Lower leg skin (tissue), 4 donors: ENCODE measurements around the gene THSD1. TPM values are rescaled to one million over a fixed set of nuclear protein-coding genes. Genes with fewer than 3 reads are reported as not detected.
"Not testable (repeated sequence)": the region's sequence is repeated elsewhere in the genome, so short reads cannot be mapped to it uniquely, and the experiment has no call there.

Experiments
- DNase-seq, 2 donors: peaks; one replicate each; pipeline ENCODE4 v3.0.0-alpha.2; 2019; ENCODE audit warnings: low spot score in 2 of 2
- H3K4me3 ChIP-seq: fragments of 200-600 bp; sonication (generic); 2 replicates; pipeline ENCODE4 v1.5.1; 2017; ENCODE audit warnings: mild to moderate bottlenecking, low read depth; ENCODE audit not compliant: poor library complexity, severe bottlenecking
- CTCF ChIP-seq, 3 donors: fragments of 450-650 bp; IDR thresholded peaks; one replicate each; pipeline ENCODE4 v1.5.1; 2016; ENCODE audit warnings: antibody characterized with exemption in 3 of 3, mild to moderate bottlenecking in 3 of 3, moderate library complexity in 2 of 3
- POLR2A ChIP-seq, 2 donors: fragments of 450-650 bp; IDR thresholded peaks; one replicate each; pipeline ENCODE4 v1.6.1; 2016 to 2017; ENCODE audit warnings: antibody characterized with exemption in 2 of 2, mild to moderate bottlenecking in 1 of 2, moderate library complexity in 1 of 2
- WGBS, 2 donors: methylation state at CpG; one replicate each; pipeline ENCODE4 v1.1.5; 2018; 5-methylcytosine and 5-hydroxymethylcytosine counted together
- intact Hi-C: fragments of 100-400 bp; cut with DNase I; formaldehyde crosslinking; loops from one replicate; pipeline ENCODE4 v1.15.0; 2023; ENCODE audit warnings: low total_unique reads
- total RNA-seq, 4 donors: library from RNA; depleted of rRNA; stranded (reverse); fragments of >200 nt; gene quantifications; one replicate each; pipeline ENCODE4 v1.1.0, GENCODE V29; 2016

THSD1 gene
- total RNA-seq, 4 donors from 2014 or later = 5.1 to 9.5 (median 6.3) TPM

DNA sequence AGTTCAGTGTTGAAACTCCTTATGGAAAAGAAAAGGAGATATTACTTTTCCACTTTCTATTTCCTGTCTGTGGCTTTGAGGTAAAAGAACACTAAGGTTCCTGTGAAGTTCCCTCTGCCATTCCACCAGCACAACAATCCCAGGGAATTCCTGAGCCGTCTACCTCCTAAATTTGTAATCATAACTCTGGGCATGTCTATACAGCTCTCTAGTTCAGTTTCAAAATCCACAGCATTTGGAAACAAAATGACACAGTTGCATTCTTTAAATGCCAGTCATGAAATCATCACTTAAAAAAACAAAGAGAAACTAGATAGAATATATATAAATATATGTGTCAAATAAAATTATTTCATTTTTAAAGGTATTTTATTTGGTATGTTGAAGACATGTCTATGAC, 9.0 kb upstream of the THSD1 start:
- intact Hi-C loops = no loop called here
- H3K4me3 ChIP-seq = no peak overlapping the region
- WGBS, 2 donors = 38 to 49% methylated on average over 1 of the region's 1 CpG
- no peak for DNase-seq
- no peak for TF ChIP-seq CTCF (IDR thresholded peaks at IDR 0.05)
- TF ChIP-seq POLR2A (IDR thresholded peaks at IDR 0.05) = no peak

GRCh38 chr13:52414051-52414450, 8.1 kb upstream of the THSD1 start:
- no peak for DNase-seq
- intact Hi-C loops = no loop called here
- no peak overlapping the region for H3K4me3 ChIP-seq
- no peak for TF ChIP-seq CTCF (IDR thresholded peaks at IDR 0.05)
- TF ChIP-seq POLR2A (IDR thresholded peaks at IDR 0.05) = no peak
- 76 to 80% methylated on average over 1 of the region's 1 CpG for WGBS, 2 donors

DNA sequence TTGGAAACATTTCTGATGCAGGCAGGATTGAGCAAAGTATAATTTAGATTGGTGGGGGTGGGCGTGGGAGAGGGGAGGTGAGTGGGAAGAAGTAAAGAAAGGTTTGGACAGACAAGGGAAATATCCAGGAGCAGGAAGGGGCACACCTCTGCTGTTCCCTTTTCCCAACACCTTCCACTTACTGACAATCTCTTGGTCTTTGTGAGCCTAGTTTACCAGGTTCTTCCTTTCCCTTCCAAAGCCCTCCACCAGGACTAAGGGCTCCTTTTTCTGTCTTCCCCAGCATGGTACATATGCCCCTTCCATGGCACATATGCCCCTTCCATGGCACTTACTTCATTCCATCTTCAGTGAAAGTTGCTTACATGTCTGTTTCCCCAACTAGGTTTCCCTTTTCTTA, 6.2 kb upstream of the THSD1 start:
- TF ChIP-seq CTCF (IDR thresholded peaks at IDR 0.05) (no peak), POLR2A (IDR thresholded peaks at IDR 0.05) (no peak)
- intact Hi-C loops = no loop called here
- 87 to 88% methylated on average over 1 of the region's 1 CpG for whole genome bisulfite sequencing, 2 donors
- no peak for DNase-seq
- H3K4me3 ChIP-seq = no peak overlapping the region

- 56 to 60% methylated on average over 4 of the region's 4 CpGs for WGBS, 2 donors
- TF ChIP-seq POLR2A (IDR thresholded peaks at IDR 0.05) = no peak
- TF ChIP-seq CTCF (IDR thresholded peaks at IDR 0.05) = no peak
- no peak for DNase-seq
- intact Hi-C loops = no loop called here
- H3K4me3 ChIP-seq = no peak overlapping the region
Measured at GRCh38 chr13:52411629-52412028, 5.7 kb upstream of the THSD1 start.

- intact Hi-C loops = loop anchor here (5.0 kb wide), 1 partner anchor 699 kb away; no protein-coding TSS in a partner anchor
- not testable (repeated sequence) for DNase-seq, H3K4me3 ChIP-seq
- WGBS, 2 donors = 93 to 97% methylated on average over 19 to 33 of the region's 33 CpGs
Measured at GRCh38 chr13:52408071-52408658, 2.2 kb upstream of the THSD1 start.

DNA sequence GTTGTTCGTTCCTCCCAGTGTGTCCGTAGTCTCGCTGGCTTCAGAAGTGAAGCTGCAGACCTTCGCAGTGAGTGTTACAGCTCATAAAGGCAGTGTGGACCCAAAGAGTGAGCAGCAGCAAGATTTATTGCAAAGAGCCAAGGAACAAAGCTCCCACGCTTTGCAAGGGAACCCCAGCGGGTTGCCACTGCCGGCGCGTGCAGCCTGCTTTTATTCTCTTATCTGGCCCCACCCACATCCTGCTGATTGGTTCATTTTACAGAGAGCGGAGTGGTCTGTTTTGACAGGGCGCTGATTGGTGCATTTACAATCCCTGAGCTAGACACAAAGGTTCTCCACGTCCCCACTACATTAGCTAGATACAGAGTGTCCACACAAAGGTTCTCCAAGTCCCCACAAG, 1.5 kb upstream of the THSD1 start:
- intact Hi-C loops = loop anchor here (5.0 kb wide), 1 partner anchor 700 kb away; no protein-coding TSS in a partner anchor
- WGBS, 2 donors = 97 to 98% methylated on average over 12 of the region's 12 CpGs
- H3K4me3 ChIP-seq, DNase-seq: not testable (repeated sequence)

- WGBS, 2 donors = 43 to 47% methylated on average over 4 of the region's 4 CpGs
- H3K4me3 ChIP-seq = no peak overlapping the region
- no peak for TF ChIP-seq CTCF (IDR thresholded peaks at IDR 0.05)
- no peak for TF ChIP-seq POLR2A (IDR thresholded peaks at IDR 0.05)
- DNase-seq = no peak
- intact Hi-C loops = loop anchor here (5.0 kb wide), 1 partner anchor 701 kb away; no protein-coding TSS in a partner anchor
Measured at GRCh38 chr13:52406629-52407028, 657 bp upstream of the THSD1 start.
